Measurements from ENCODE around the gene SYT13. TPM values are rescaled to one million over a fixed set of nuclear protein-coding genes. Genes with fewer than 3 reads are reported as not detected.

The SYT13 gene
- total and polyA plus RNA-seq, 2 donors (not counting 3 experiments of a cell fraction or from before 2014, with no cell fraction given), result not detected

GRCh38 chr11:45234306-45235006, 51.7 kb downstream of the SYT13 start:
- no peak overlapping the region for H3K27ac ChIP-seq (ENCODE audit: insufficient read depth, low read depth, low read length)
- H3K4me2 ChIP-seq (ENCODE audit: insufficient read depth, low read length), result no peak overlapping the region
- H3K79me2 ChIP-seq (ENCODE audit: control insufficient read depth, insufficient read depth, low read length), result no peaks in the 10 kb centered on the region
- TF ChIP-seq EZH2 (IDR thresholded peaks at IDR 0.05; ENCODE audit: borderline replicate concordance, low read depth, low read length, severe bottlenecking), result no peak
- no peak for TF ChIP-seq FOS (IDR thresholded peaks at IDR 0.05; ENCODE audit: borderline replicate concordance, insufficient read depth, low read length)
- no peak for TF ChIP-seq POLR2AphosphoS5 (IDR thresholded peaks at IDR 0.05; ENCODE audit: insufficient read depth, low read depth, low read length)
- no peak for TF ChIP-seq CTCF (IDR thresholded peaks at IDR 0.05; ENCODE audit: extremely low read depth in 1 of 2, insufficient read depth in 1 of 2, low read depth in 1 of 2, low read length in 2 of 2)
- no peak for TF ChIP-seq MYC (IDR thresholded peaks at IDR 0.05; ENCODE audit: low read depth, low read length)
- TF ChIP-seq GATA2 (IDR thresholded peaks at IDR 0.05; ENCODE audit: insufficient read depth, insufficient read length, low read depth, low read length), result no peak
- no peak for TF ChIP-seq JUN (IDR thresholded peaks at IDR 0.05; ENCODE audit: borderline replicate concordance, insufficient read depth, insufficient read length, low read depth)
- TF ChIP-seq POLR2A (IDR thresholded peaks at IDR 0.05; ENCODE audit: low read depth, low read length), result no peak
- no peak for TF ChIP-seq MAX (IDR thresholded peaks at IDR 0.05; ENCODE audit: insufficient read depth, insufficient read length)
- no peaks in the 10 kb centered on the region for H3K9me3 ChIP-seq (replicated peaks; ENCODE audit: control insufficient read depth, insufficient read depth, low read length)
- no peaks in the 10 kb centered on the region for H4K20me1 ChIP-seq (replicated peaks; ENCODE audit: control insufficient read depth, extremely low read depth, insufficient read depth, low read length)
- dilution Hi-C loops (cut with MboI; ENCODE audit: extremely low pct_ligation_motif_present, low sequenced_read_pairs) (no loop called here), intact Hi-C loops (cut with micrococcal nuclease) (no loop called here)
- H3K27me3 ChIP-seq (ENCODE audit: control insufficient read depth in 2 of 2, insufficient read depth in 2 of 2, low read length in 2 of 2), result peaks cover 4 to 12% of the 10 kb centered on the region in 2 experiments
- H3K4me1 ChIP-seq (ENCODE audit: control insufficient read depth, extremely low read depth, insufficient read depth, low read length), result no peaks in the 10 kb centered on the region
- BruUV-seq (replicated peaks), result no TSS peak
- H3K9ac ChIP-seq (replicated peaks; ENCODE audit: extremely low read depth, insufficient read depth, low read length), result no peak overlapping the region
- H2AFZ ChIP-seq (ENCODE audit: low read depth, low read length), result no peak overlapping the region
- no peak overlapping the region for H3K4me3 ChIP-seq (replicated peaks in 1 of 3; ENCODE audit: insufficient read depth in 1 of 3, low read depth in 1 of 3, low read length in 3 of 3)
- H3K36me3 ChIP-seq (ENCODE audit: control insufficient read depth in 2 of 2, extremely low read depth in 1 of 2, insufficient read depth in 2 of 2, low read length in 2 of 2), result no peaks in the 10 kb centered on the region
- H3K9me1 ChIP-seq (replicated peaks; ENCODE audit: control insufficient read depth, extremely low read depth, insufficient read depth, low read length), result no peaks in the 10 kb centered on the region
- POLR2A ChIA-PET, result no interaction called here
- DNase-seq (ENCODE audit: low read depth, low spot score), result no peak
- CTCF ChIA-PET, result interaction anchor here (1.0 to 3.1 kb wide), 14 partner anchors 9 to 123 kb away, joined by 3 to 35 read pairs (median 4); no protein-coding TSS in a partner anchor
- FAIRE-seq, result no peak
